ENCODE measurements around the gene SELENON. TPM values are rescaled to one million over a fixed set of nuclear protein-coding genes. Genes with fewer than 3 reads are reported as not detected.

Gene SELENON
- total and polyA plus RNA-seq, 2 of the 13 experiments (the other 11 are each of a cell fraction or from before 2014, with no cell fraction given) = 3.8 to 8.0 TPM

- TF ChIP-seq ZBTB38 (CRISPR knock-in tag; IDR thresholded peaks at IDR 0.05) = no peak
- no peak for TF ChIP-seq ZNF549 (CRISPR knock-in tag; IDR thresholded peaks at IDR 0.05)
- TF ChIP-seq ZNF296 (CRISPR knock-in tag; conservative IDR thresholded peaks at IDR 0.05) = peak; percentile 31; the same call in 1 of the 2 replicates
- TF ChIP-seq MYNN (CRISPR knock-in tag; IDR thresholded peaks at IDR 0.05; ENCODE audit: low read depth) = no peak
- no peak for TF ChIP-seq MED1 (CRISPR knock-in tag; IDR thresholded peaks at IDR 0.05)
- no peak for TF ChIP-seq ELF1 (CRISPR knock-in tag; IDR thresholded peaks at IDR 0.05)
- no peak for TF ChIP-seq SMAD9 (CRISPR knock-in tag; IDR thresholded peaks at IDR 0.05)
- peak; percentile 70; the same call in 1 of the 2 replicates for TF ChIP-seq KDM5B (CRISPR knock-in tag; IDR thresholded peaks at IDR 0.05; ENCODE audit: borderline replicate concordance)
- TF ChIP-seq ZNF343 (CRISPR knock-in tag; IDR thresholded peaks at IDR 0.05) = 0 out of 2 replicates have a peak, but pooled peaks have one; percentile 21
- TF ChIP-seq POLR2AphosphoS5 (IDR thresholded peaks at IDR 0.05; ENCODE audit: low read depth, low read length) = peak; percentile 53
- no peak for TF ChIP-seq ZBTB7B (CRISPR knock-in tag; IDR thresholded peaks at IDR 0.05)
- TF ChIP-seq TRIM22 (IDR thresholded peaks at IDR 0.05) = no peak
- no peak for TF ChIP-seq FOXK2 (IDR thresholded peaks at IDR 0.05)
- 0 out of 2 replicates have a peak, but pooled peaks have one; percentile 12 for TF ChIP-seq KLF12 (CRISPR knock-in tag; IDR thresholded peaks at IDR 0.05; ENCODE audit: borderline replicate concordance)
- no peak for TF ChIP-seq ZNF746 (CRISPR knock-in tag; IDR thresholded peaks at IDR 0.05)
- no peak for TF ChIP-seq JUND (CRISPR knock-in tag; IDR thresholded peaks at IDR 0.05)
- no peak for TF ChIP-seq SP1 (IDR thresholded peaks at IDR 0.05)
- no peak for TF ChIP-seq SP1 (CRISPR knock-in tag; IDR thresholded peaks at IDR 0.05)
- no peak for TF ChIP-seq GABPA (IDR thresholded peaks at IDR 0.05; ENCODE audit: low read depth, low read length)
- no peak for TF ChIP-seq GABPA (CRISPR knock-in tag; IDR thresholded peaks at IDR 0.05; ENCODE audit: low read depth)
- no peak for TF ChIP-seq BCL3 (CRISPR knock-in tag; IDR thresholded peaks at IDR 0.05)
- no peak for TF ChIP-seq NR2C2 (CRISPR knock-in tag; IDR thresholded peaks at IDR 0.05; ENCODE audit: borderline replicate concordance)
- no peak for TF ChIP-seq THAP11 (CRISPR knock-in tag; IDR thresholded peaks at IDR 0.05)
- no peak for TF ChIP-seq MTF1 (CRISPR knock-in tag; IDR thresholded peaks at IDR 0.05)
- TF ChIP-seq PHF20 (CRISPR knock-in tag; IDR thresholded peaks at IDR 0.05) = no peak
- TF ChIP-seq ZKSCAN1 (IDR thresholded peaks at IDR 0.05; ENCODE audit: low read length) = no peak
- no peak for TF ChIP-seq DNMT1 (CRISPR knock-in tag; IDR thresholded peaks at IDR 0.05)
- no peak for TF ChIP-seq ATAD3A (CRISPR knock-in tag; IDR thresholded peaks at IDR 0.05)
- peak; percentile 33 to 56; a peak in 3 of 4 replicates for TF ChIP-seq POLR2A (IDR thresholded peaks at IDR 0.05; ENCODE audit: insufficient read depth in 1 of 2, low read depth in 2 of 2, low read length in 2 of 2)
- TF ChIP-seq HDAC1 (CRISPR knock-in tag; IDR thresholded peaks at IDR 0.05) = no peak
- TF ChIP-seq NRL (CRISPR knock-in tag; IDR thresholded peaks at IDR 0.05; ENCODE audit: borderline replicate concordance) = 0 out of 2 replicates have a peak, but pooled peaks have one; percentile 13
- TF ChIP-seq ZNF546 (CRISPR knock-in tag; conservative IDR thresholded peaks at IDR 0.05) = no peak
- TF ChIP-seq GZF1 (CRISPR knock-in tag; IDR thresholded peaks at IDR 0.05) = no peak
- TF ChIP-seq KAT8 (CRISPR knock-in tag; IDR thresholded peaks at IDR 0.05) = 0 out of 2 replicates have a peak, but pooled peaks have one; percentile 11
These were observed 20.5 kb downstream of the SELENON start (continued) for GRCh38 chr1:25820247-25821111.
